SK-N-SH treated with all-trans-retinoic acid at 6 μM for 48 hours (cell line): Measurements from ENCODE around the gene TGIF2.

ENCODE experiments used
- ATAC-seq: fragments of 200-7000 bp; cut with Tn5 transposase; 3 replicates; pipeline ENCODE4 v1.9.1; 2020; ENCODE audit warnings: mild to moderate bottlenecking, moderate library complexity
- BACH2 ChIP-seq: fragments of 250-450 bp; sonication (Bioruptor Pico); IDR thresholded peaks from 2 replicates; pipeline ENCODE4 v1.9.0; 2021; ENCODE audit warnings: mild to moderate bottlenecking, borderline replicate concordance
- CREB5 ChIP-seq: fragments of 250-450 bp; sonication (Bioruptor Pico); IDR thresholded peaks from 2 replicates; pipeline ENCODE4 v1.5.1; 2020; ENCODE audit warnings: low read depth, mild to moderate bottlenecking, moderate library complexity
- CSDC2 ChIP-seq: fragments of 250-450 bp; sonication (Bioruptor Pico); IDR thresholded peaks from 2 replicates; pipeline ENCODE4 v1.5.0; 2020; ENCODE audit warnings: mild to moderate bottlenecking, moderate library complexity
- CSRNP3 ChIP-seq: fragments of 250-450 bp; sonication (Bioruptor Pico); IDR thresholded peaks from 2 replicates; pipeline ENCODE4 v1.5.1; 2021; ENCODE audit warnings: mild to moderate bottlenecking, moderate library complexity
- ESRRG ChIP-seq: fragments of 250-450 bp; sonication (Bioruptor Pico); IDR thresholded peaks from 2 replicates; pipeline ENCODE4 v1.6.1; 2021; ENCODE audit warnings: mild to moderate bottlenecking
- ISL1 ChIP-seq: fragments of 250-450 bp; sonication (Bioruptor Pico); IDR thresholded peaks from 2 replicates; pipeline ENCODE4 v2.1.2; 2022; ENCODE audit warnings: mild to moderate bottlenecking, moderate library complexity
- OSR1 ChIP-seq: fragments of 250-450 bp; sonication (Bioruptor Pico); IDR thresholded peaks from 2 replicates; pipeline ENCODE4 v1.8.0; 2022; ENCODE audit warnings: moderate library complexity, mild to moderate bottlenecking, inconsistent platforms
- PPARA ChIP-seq: fragments of 250-450 bp; sonication (Bioruptor Pico); IDR thresholded peaks from 2 replicates; pipeline ENCODE4 v1.5.0; 2020; ENCODE audit warnings: mild to moderate bottlenecking, borderline replicate concordance
- RARB ChIP-seq: fragments of 250-450 bp; sonication (Bioruptor Pico); IDR thresholded peaks from 2 replicates; pipeline ENCODE4 v1.8.0; 2021; ENCODE audit warnings: mild to moderate bottlenecking, moderate library complexity
- SNAI2 ChIP-seq: fragments of 250-450 bp; sonication (Bioruptor Pico); IDR thresholded peaks from 2 replicates; pipeline ENCODE4 v1.5.0; 2020; ENCODE audit warnings: mild to moderate bottlenecking, moderate library complexity
- TOX ChIP-seq: fragments of 250-450 bp; sonication (Bioruptor Pico); IDR thresholded peaks from 2 replicates; pipeline ENCODE4 v1.8.0; 2021; ENCODE audit warnings: mild to moderate bottlenecking, moderate library complexity, borderline replicate concordance
- ZFP3 ChIP-seq: fragments of 250-450 bp; sonication (Bioruptor Pico); IDR thresholded peaks from 2 replicates; pipeline ENCODE4 v1.5.0; 2020; ENCODE audit warnings: mild to moderate bottlenecking, moderate library complexity
- ZFP30 ChIP-seq: fragments of 450-650 bp; formaldehyde crosslinking; IDR thresholded peaks from 2 replicates; pipeline ENCODE4 v1.5.0; 2022; ENCODE audit warnings: mild to moderate bottlenecking, moderate library complexity
- ZNF565 ChIP-seq: fragments of 450-650 bp; formaldehyde crosslinking; conservative IDR thresholded peaks from 2 replicates; pipeline ENCODE4 v1.5.0; 2020; ENCODE audit warnings: low read depth, mild to moderate bottlenecking, moderate library complexity
- ZNF70 ChIP-seq: fragments of 450-650 bp; formaldehyde crosslinking; IDR thresholded peaks from 2 replicates; pipeline ENCODE4 v1.5.0; 2020; ENCODE audit warnings: mild to moderate bottlenecking, moderate library complexity
- TF ChIP-seq, protein P1 (sequence below): fragments of 250-450 bp; sonication (Bioruptor Pico); IDR thresholded peaks from 2 replicates; pipeline ENCODE4 v1.5.0; 2020; ENCODE audit warnings: mild to moderate bottlenecking, moderate library complexity
- TF ChIP-seq, protein P2 (sequence below): fragments of 250-450 bp; sonication (Bioruptor Pico); IDR thresholded peaks from 2 replicates; pipeline ENCODE4 v1.8.0; 2021; ENCODE audit warnings: low read depth, mild to moderate bottlenecking, moderate library complexity, borderline replicate concordance
- TF ChIP-seq, protein P3 (sequence below): fragments of 250-450 bp; sonication (Bioruptor Pico); IDR thresholded peaks from 2 replicates; pipeline ENCODE4 v1.8.0; 2020; ENCODE audit warnings: mild to moderate bottlenecking, moderate library complexity, borderline replicate concordance

The TGIF2 gene

DNA sequence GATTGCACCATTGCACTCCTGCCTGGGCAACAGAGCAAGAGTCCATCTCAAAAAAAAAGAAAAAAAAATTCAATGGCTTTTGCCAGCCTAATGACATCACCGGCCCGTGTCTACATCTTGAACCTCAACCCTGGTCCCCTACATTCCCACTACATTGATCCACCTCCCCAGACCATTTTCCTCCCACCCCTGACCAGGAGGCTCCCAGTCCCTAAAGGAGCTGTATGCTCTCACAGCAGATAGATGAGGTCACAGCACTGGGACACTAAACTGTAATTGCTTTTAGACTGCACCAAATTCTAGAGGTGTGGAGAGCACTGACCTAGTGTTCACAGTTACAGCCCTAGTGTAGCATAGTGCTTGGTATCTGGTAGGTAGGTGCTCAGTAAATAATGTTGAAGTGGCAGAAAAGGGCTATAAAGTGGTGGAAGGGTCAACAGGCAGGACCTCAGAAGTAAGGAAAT, 10.7 kb downstream of the TGIF2 start:
- ATAC-seq: no peak
- no peak for TF ChIP-seq ZNF565 (CRISPR knock-in tag)
- no peak for TF ChIP-seq ZFP3 (CRISPR knock-in tag)
- no peak for TF ChIP-seq SNAI2 (CRISPR knock-in tag)
- no peak for TF ChIP-seq ZFP30 (CRISPR knock-in tag)
- no peak for TF ChIP-seq RARB (CRISPR knock-in tag)
- TF ChIP-seq PPARA (CRISPR knock-in tag): no peak
- TF ChIP-seq CSDC2 (CRISPR knock-in tag): no peak
- no peak for TF ChIP-seq ESRRG (CRISPR knock-in tag)

DNA sequence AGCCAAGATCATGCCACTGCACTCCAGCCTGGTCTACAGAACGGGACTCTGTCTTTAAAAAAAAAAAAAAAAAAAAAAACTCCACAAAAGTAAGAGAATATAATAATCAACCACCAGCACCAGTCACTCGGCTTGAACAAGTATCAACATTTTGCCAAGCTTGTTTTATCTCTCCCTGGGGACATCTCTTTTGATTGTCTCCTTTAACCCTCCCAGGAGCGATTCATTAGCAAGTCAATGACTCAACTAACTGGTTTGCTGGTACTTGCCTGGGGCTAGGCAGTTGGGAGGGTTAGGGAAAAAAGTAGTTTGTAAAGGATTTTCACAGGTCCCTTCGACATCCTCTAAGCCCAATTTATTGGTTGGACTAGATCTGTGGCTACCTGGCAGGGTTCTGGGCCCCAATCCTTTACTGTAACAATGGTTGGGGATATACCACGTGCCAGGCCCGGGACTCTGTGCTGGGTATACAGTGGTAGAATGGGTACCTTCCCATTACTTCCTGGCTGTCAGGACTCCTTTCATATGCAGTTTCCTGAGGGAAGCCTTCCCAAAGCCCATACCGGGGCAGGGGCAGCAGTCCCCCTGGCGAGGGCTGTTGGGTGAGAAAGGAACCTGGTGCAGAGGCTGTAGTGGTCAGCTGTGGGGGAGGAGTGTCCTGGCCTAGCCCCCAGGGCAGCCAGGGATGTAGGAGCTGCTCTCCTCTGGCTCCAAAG, 12.2 kb downstream of the TGIF2 start:
- TF ChIP-seq CSRNP3 (CRISPR knock-in tag) (no peak), OSR1 (no peak), ZFP3 (CRISPR knock-in tag) (no peak), CREB5 (no peak)
- no peak for ATAC-seq

- no peak for ATAC-seq
- TF ChIP-seq OSR1 (no peak), ZFP30 (CRISPR knock-in tag) (no peak), ZNF565 (CRISPR knock-in tag) (no peak), PPARA (CRISPR knock-in tag) (no peak), RARB (CRISPR knock-in tag) (no peak), CSRNP3 (CRISPR knock-in tag) (no peak), TOX (CRISPR knock-in tag) (no peak), BACH2 (CRISPR knock-in tag) (no peak), ZFP3 (CRISPR knock-in tag) (no peak), ZNF70 (CRISPR knock-in tag) (no peak), ISL1 (CRISPR knock-in tag) (no peak), CREB5 (no peak)
- TF ChIP-seq, protein P1, sequence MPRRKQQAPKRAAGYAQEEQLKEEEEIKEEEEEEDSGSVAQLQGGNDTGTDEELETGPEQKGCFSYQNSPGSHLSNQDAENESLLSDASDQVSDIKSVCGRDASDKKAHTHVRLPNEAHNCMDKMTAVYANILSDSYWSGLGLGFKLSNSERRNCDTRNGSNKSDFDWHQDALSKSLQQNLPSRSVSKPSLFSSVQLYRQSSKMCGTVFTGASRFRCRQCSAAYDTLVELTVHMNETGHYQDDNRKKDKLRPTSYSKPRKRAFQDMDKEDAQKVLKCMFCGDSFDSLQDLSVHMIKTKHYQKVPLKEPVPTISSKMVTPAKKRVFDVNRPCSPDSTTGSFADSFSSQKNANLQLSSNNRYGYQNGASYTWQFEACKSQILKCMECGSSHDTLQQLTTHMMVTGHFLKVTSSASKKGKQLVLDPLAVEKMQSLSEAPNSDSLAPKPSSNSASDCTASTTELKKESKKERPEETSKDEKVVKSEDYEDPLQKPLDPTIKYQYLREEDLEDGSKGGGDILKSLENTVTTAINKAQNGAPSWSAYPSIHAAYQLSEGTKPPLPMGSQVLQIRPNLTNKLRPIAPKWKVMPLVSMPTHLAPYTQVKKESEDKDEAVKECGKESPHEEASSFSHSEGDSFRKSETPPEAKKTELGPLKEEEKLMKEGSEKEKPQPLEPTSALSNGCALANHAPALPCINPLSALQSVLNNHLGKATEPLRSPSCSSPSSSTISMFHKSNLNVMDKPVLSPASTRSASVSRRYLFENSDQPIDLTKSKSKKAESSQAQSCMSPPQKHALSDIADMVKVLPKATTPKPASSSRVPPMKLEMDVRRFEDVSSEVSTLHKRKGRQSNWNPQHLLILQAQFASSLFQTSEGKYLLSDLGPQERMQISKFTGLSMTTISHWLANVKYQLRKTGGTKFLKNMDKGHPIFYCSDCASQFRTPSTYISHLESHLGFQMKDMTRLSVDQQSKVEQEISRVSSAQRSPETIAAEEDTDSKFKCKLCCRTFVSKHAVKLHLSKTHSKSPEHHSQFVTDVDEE (CRISPR knock-in tag): no peak
- TF ChIP-seq, protein P2, sequence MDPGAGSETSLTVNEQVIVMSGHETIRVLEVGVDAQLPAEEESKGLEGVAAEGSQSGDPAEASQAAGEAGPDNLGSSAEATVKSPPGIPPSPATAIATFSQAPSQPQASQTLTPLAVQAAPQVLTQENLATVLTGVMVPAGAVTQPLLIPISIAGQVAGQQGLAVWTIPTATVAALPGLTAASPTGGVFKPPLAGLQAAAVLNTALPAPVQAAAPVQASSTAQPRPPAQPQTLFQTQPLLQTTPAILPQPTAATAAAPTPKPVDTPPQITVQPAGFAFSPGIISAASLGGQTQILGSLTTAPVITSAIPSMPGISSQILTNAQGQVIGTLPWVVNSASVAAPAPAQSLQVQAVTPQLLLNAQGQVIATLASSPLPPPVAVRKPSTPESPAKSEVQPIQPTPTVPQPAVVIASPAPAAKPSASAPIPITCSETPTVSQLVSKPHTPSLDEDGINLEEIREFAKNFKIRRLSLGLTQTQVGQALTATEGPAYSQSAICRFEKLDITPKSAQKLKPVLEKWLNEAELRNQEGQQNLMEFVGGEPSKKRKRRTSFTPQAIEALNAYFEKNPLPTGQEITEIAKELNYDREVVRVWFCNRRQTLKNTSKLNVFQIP: no peak
- TF ChIP-seq, protein P3, sequence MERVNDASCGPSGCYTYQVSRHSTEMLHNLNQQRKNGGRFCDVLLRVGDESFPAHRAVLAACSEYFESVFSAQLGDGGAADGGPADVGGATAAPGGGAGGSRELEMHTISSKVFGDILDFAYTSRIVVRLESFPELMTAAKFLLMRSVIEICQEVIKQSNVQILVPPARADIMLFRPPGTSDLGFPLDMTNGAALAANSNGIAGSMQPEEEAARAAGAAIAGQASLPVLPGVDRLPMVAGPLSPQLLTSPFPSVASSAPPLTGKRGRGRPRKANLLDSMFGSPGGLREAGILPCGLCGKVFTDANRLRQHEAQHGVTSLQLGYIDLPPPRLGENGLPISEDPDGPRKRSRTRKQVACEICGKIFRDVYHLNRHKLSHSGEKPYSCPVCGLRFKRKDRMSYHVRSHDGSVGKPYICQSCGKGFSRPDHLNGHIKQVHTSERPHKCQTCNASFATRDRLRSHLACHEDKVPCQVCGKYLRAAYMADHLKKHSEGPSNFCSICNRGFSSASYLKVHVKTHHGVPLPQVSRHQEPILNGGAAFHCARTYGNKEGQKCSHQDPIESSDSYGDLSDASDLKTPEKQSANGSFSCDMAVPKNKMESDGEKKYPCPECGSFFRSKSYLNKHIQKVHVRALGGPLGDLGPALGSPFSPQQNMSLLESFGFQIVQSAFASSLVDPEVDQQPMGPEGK (CRISPR knock-in tag): no peak
Measured at GRCh38 chr20:36587388-36588070, 14.1 kb downstream of the TGIF2 start.
